OCI-LY7 (cell line): ENCODE measurements around the gene LYRM2. TPM values are rescaled to one million over a fixed set of nuclear protein-coding genes. Genes with fewer than 3 reads are reported as not detected.

Source experiments
- BruUV-seq: library from RNA; stranded (reverse); fragments of 400-500 nt; replicated peaks from 2 replicates; lab custom pipeline; 2021; lab: Mats Ljungman, UMichigan
- CTCF ChIA-PET: fragments of 300-600 bp; sonication (Branson Sonifier 250); formaldehyde crosslinking; loops from one replicate; lab custom pipeline; 2022; ENCODE audit warnings: antibody characterized with exemption; ENCODE audit not compliant: unreplicated experiment; lab: Charles Lee
- POLR2A ChIA-PET: fragments of 300-600 bp; sonication (Branson Sonifier 250); formaldehyde crosslinking; loops from one replicate; lab custom pipeline; 2022; ENCODE audit warnings: antibody characterized with exemption; lab: Charles Lee
- DNase-seq: peaks from one replicate; pipeline ENCODE4 v3.0.0-alpha.2; 2015; ENCODE audit warnings: low spot score
- H2AFZ ChIP-seq: fragments of 200-600 bp; sonication (generic), shearing (Covaris generic); 2 replicates; pipeline ENCODE4 v1.6.1; 2014; ENCODE audit warnings: mild to moderate bottlenecking, antibody characterized with exemption, low read length, moderate library complexity
- H3K27ac ChIP-seq: fragments of 200-600 bp; sonication (generic); 2 replicates; pipeline ENCODE4 v1.5.1; 2014; ENCODE audit warnings: mixed run types, low read depth, mild to moderate bottlenecking, moderate library complexity, low read length, inconsistent platforms; ENCODE audit not compliant: poor library complexity, severe bottlenecking
- H3K36me3 ChIP-seq: fragments of 200-600 bp; sonication (generic); 2 replicates; pipeline ENCODE4 v1.6.1; 2014; ENCODE audit warnings: mild to moderate bottlenecking, antibody characterized with exemption, low read length, moderate library complexity, mixed read lengths; ENCODE audit not compliant: insufficient read depth
- H3K4me1 ChIP-seq: fragments of 200-600 bp; sonication (generic); 2 replicates; pipeline ENCODE4 v1.5.1; 2014; ENCODE audit warnings: mild to moderate bottlenecking, low read length; ENCODE audit not compliant: insufficient read depth, poor library complexity, severe bottlenecking
- H3K4me2 ChIP-seq: fragments of 200-600 bp; sonication (generic); 2 replicates; pipeline ENCODE4 v1.6.1; 2014; ENCODE audit warnings: mild to moderate bottlenecking, low read length
- H3K4me3 ChIP-seq: fragments of 200-600 bp; sonication (generic); 2 replicates; pipeline ENCODE4 v1.5.1; 2014; ENCODE audit warnings: mild to moderate bottlenecking, low read depth, low read length; ENCODE audit not compliant: poor library complexity, severe bottlenecking
- H3K79me2 ChIP-seq: fragments of 200-600 bp; sonication (generic); 2 replicates; pipeline ENCODE4 v1.6.1; 2016; ENCODE audit warnings: low read depth, mild to moderate bottlenecking, low read length, moderate library complexity, mixed read lengths; ENCODE audit not compliant: insufficient read depth
- H3K9me2 ChIP-seq: fragments of 200-600 bp; sonication (generic); 2 replicates; pipeline ENCODE4 v1.6.1; 2016; ENCODE audit warnings: mild to moderate bottlenecking, low read length, mixed read lengths; ENCODE audit not compliant: insufficient read depth
- H3K9me3 ChIP-seq: fragments of 200-600 bp; sonication (generic); 2 replicates; pipeline ENCODE4 v1.6.1; 2014; ENCODE audit warnings: mild to moderate bottlenecking, mixed run types, low read length, mixed read lengths
- H4K20me1 ChIP-seq: fragments of 200-600 bp; sonication (generic); 2 replicates; pipeline ENCODE4 v1.6.1; 2014; ENCODE audit warnings: mild to moderate bottlenecking, antibody characterized with exemption, low read length, moderate library complexity, mixed read lengths; ENCODE audit not compliant: insufficient read depth
- EZH2phosphoT487 ChIP-seq: fragments of 200-600 bp; sonication (generic); IDR thresholded peaks from 2 replicates; pipeline ENCODE4 v1.6.1; 2018; ENCODE audit warnings: low read depth, borderline replicate concordance, mild to moderate bottlenecking, mixed run types, antibody characterized with exemption, low read length, moderate library complexity, mixed read lengths
- intact Hi-C: fragments of 100-400 bp; cut with micrococcal nuclease; formaldehyde crosslinking; loops from one replicate; pipeline ENCODE4 v1.10.0; 2022; ENCODE audit not compliant: unreplicated experiment
- total RNA-seq, 2 experiments: library from RNA; depleted of rRNA in 1 of 2; stranded (reverse); fragments of >200 nt in 1 of 2; shearing (Covaris generic) in 1 of 2; gene quantifications; 2 replicates each; pipeline ENCODE4 v1.2.3, GENCODE V29; 2014 to 2022
- TF ChIP-seq, protein P1 (sequence below): fragments of 200-600 bp; sonication (generic); conservative IDR thresholded peaks from 2 replicates; pipeline ENCODE4 v1.5.1; 2014; ENCODE audit warnings: mild to moderate bottlenecking, antibody characterized with exemption, low read length, moderate library complexity, mixed read lengths

Gene LYRM2
- total RNA-seq, 2 experiments from 2014 or later, result 17.7 to 40.6 TPM

DNA sequence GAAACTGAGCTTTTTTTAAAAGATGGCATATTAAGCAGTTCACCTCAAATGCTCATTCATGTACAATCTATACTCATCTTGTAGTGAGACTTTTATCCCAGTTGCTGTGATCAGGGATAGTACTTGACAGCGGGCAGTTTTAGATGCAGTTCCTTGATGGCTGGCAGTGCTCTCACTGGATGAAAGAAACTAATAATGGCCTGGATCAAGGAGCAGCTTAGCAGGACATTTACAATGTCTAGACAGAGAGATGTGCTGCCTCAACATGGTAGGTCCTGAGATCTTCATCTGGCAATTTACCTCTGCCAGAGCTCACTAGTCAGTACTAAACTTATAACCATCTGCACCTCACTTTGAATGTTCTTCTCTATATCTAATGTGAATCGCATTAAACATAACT is 46.8 kb upstream of the LYRM2 start:
- Histone ChIP-seq H3K4me2 (no peak overlapping the region), H3K27ac (no peak overlapping the region), H3K4me1 (peaks cover 6% of the 10 kb centered on the region), H3K9me2 (no peaks in the 10 kb centered on the region), H3K36me3 (peaks cover 96% of the 10 kb centered on the region), H3K9me3 (no peaks in the 10 kb centered on the region), H4K20me1 (no peaks in the 10 kb centered on the region), H3K79me2 (no peaks in the 10 kb centered on the region), H3K4me3 (no peak overlapping the region), H2AFZ (no peak overlapping the region)
- CTCF ChIA-PET, result no interaction called here
- TF ChIP-seq, protein P1, sequence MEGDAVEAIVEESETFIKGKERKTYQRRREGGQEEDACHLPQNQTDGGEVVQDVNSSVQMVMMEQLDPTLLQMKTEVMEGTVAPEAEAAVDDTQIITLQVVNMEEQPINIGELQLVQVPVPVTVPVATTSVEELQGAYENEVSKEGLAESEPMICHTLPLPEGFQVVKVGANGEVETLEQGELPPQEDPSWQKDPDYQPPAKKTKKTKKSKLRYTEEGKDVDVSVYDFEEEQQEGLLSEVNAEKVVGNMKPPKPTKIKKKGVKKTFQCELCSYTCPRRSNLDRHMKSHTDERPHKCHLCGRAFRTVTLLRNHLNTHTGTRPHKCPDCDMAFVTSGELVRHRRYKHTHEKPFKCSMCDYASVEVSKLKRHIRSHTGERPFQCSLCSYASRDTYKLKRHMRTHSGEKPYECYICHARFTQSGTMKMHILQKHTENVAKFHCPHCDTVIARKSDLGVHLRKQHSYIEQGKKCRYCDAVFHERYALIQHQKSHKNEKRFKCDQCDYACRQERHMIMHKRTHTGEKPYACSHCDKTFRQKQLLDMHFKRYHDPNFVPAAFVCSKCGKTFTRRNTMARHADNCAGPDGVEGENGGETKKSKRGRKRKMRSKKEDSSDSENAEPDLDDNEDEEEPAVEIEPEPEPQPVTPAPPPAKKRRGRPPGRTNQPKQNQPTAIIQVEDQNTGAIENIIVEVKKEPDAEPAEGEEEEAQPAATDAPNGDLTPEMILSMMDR, result no peak
- no peak for TF ChIP-seq EZH2phosphoT487
- POLR2A ChIA-PET, result interaction anchor here (0.6 kb wide), 1 partner anchor 9 kb away, joined by 3 read pairs; no protein-coding TSS in a partner anchor
- no TSS peak for BruUV-seq
- intact Hi-C loops, result no loop called here
- no peak for DNase-seq

DNA sequence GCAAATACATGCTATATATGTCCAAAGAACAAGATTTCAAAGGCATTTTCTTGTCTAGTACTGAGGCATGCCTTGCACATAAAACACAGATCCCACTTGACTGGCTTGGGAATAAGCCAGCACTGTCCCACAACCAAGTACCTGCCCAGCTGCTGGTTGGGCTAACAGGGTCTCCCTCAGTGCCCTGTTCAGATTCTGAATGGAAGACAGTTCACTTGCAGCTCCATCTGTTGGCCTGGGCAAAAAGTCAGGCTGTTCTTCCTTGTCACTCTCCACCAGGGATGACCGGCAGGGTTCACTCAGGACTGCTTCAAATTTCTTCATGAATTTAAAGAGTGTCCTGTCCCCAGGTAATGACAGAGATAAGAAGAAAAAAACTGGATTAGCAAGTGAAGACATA is 44.4 kb upstream of the LYRM2 start:
- no TSS peak for BruUV-seq
- ChIA-PET CTCF (no interaction called here), POLR2A (interaction anchor here (1.4 kb wide), 1 partner anchor 9 kb away, joined by 4 read pairs; no protein-coding TSS in a partner anchor)
- no peak overlapping the region for H3K27ac ChIP-seq
- no peak for DNase-seq
- no peaks in the 10 kb centered on the region for H3K4me1 ChIP-seq
- TF ChIP-seq EZH2phosphoT487, result no peak
- TF ChIP-seq, protein P1, result no peak
- intact Hi-C loops, result no loop called here
- H3K4me3 ChIP-seq, result no peak overlapping the region
- peaks cover 95% of the 10 kb centered on the region for H3K36me3 ChIP-seq
- no peak overlapping the region for H2AFZ ChIP-seq
- no peaks in the 10 kb centered on the region for H3K9me2 ChIP-seq
- H3K79me2 ChIP-seq, result no peaks in the 10 kb centered on the region
- no peaks in the 10 kb centered on the region for H4K20me1 ChIP-seq
- no peaks in the 10 kb centered on the region for H3K9me3 ChIP-seq
- H3K4me2 ChIP-seq, result no peak overlapping the region

DNA sequence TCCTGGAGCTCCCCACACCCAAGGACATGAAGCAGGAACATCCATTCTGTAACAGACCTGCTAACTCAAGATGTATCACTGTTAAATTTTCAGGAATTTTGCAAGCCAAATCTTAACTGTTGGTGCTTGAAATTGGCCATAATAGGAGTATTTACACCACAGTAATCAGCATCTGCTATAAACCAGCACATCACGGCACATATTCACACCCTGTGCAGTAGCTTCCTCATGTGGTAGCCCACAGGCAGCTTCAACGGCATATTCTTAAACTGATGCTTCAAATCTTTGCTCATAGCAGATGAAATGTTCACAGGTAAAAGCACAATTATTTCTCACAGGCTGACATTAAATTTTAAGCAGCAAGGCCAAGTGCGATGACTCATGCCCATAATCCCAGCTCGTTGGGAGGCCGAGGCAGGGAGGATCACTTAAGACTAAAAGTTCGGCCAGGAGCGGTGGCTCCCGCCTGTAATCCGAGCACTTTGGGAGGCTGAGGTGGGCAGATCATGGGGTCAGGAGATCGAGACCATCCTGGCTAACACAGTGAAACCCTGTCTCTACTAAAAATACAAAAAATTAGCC is 43.5 kb upstream of the LYRM2 start:
- Histone ChIP-seq H3K4me2 (no peak overlapping the region), H3K79me2 (no peaks in the 10 kb centered on the region), H3K27ac (no peak overlapping the region), H3K9me2 (no peaks in the 10 kb centered on the region), H4K20me1 (no peaks in the 10 kb centered on the region), H3K36me3 (peaks cover 94% of the 10 kb centered on the region), H3K4me3 (no peak overlapping the region), H2AFZ (no peak overlapping the region), H3K9me3 (no peaks in the 10 kb centered on the region), H3K4me1 (no peaks in the 10 kb centered on the region)
- ChIA-PET POLR2A (interaction anchor here (0.5 to 0.6 kb wide), 3 partner anchors 40 to 410 kb away, joined by 3 to 8 read pairs (median 3); no protein-coding TSS in a partner anchor), CTCF (no interaction called here)
- intact Hi-C loops, result no loop called here
- no TSS peak for BruUV-seq
- no peak for TF ChIP-seq EZH2phosphoT487
- TF ChIP-seq, protein P1, result no peak
- no peak for DNase-seq
